ENCODE measurements around the gene MTRF1. TPM values are rescaled to one million over a fixed set of nuclear protein-coding genes. Genes with fewer than 3 reads are reported as not detected.
"Not testable (repeated sequence)": the region's sequence is repeated elsewhere in the genome, so short reads cannot be mapped to it uniquely, and the experiment has no call there.

MTRF1 gene
- total RNA-seq, 4 donors from 2014 or later, result 6.6 to 14.3 (median 8.2) TPM

GRCh38 chr13:41294914-41295313 lies 31.5 kb upstream of the MTRF1 start:
- ATAC-seq (ENCODE audit: low FRiP score) (no peak), DNase-seq (ENCODE audit: low spot score) (no peak)
- TF ChIP-seq CTCF (IDR thresholded peaks at IDR 0.05), result no peak

GRCh38 chr13:41293272-41293671 lies 29.9 kb upstream of the MTRF1 start:
- DNase-seq (ENCODE audit: low spot score) (no peak), ATAC-seq (ENCODE audit: low FRiP score) (no peak)
- TF ChIP-seq CTCF (IDR thresholded peaks at IDR 0.05), result no peak

- DNase-seq (ENCODE audit: low spot score), result no peak
- ATAC-seq (ENCODE audit: low FRiP score), result no peak
- TF ChIP-seq CTCF (IDR thresholded peaks at IDR 0.05), result no peak
These were observed 27.9 kb upstream of the MTRF1 start for GRCh38 chr13:41291246-41291645.

GRCh38 chr13:41289463-41289881 lies 26.1 kb upstream of the MTRF1 start:
- no peak for ATAC-seq (ENCODE audit: low FRiP score)
- TF ChIP-seq CTCF (IDR thresholded peaks at IDR 0.05), result no peak

GRCh38 chr13:41286370-41286769 lies 23.0 kb upstream of the MTRF1 start:
- ATAC-seq (ENCODE audit: low FRiP score) (no peak), DNase-seq (ENCODE audit: low spot score) (no peak)
- no peak for TF ChIP-seq CTCF (IDR thresholded peaks at IDR 0.05)

More at GRCh38 chr13:41289463-41289881, 26.1 kb upstream of the MTRF1 start:
- no peak for DNase-seq (ENCODE audit: low spot score)

- no peak for TF ChIP-seq CTCF (IDR thresholded peaks at IDR 0.05)
- ATAC-seq (ENCODE audit: low FRiP score), result no peak
- no peak for DNase-seq (ENCODE audit: low spot score)
These were observed 21.3 kb upstream of the MTRF1 start for GRCh38 chr13:41284512-41285288.

- ATAC-seq (ENCODE audit: low FRiP score), result no peak
- no peak for TF ChIP-seq CTCF (IDR thresholded peaks at IDR 0.05)
- no peak for DNase-seq (ENCODE audit: low spot score)
These were observed 18.8 kb upstream of the MTRF1 start for GRCh38 chr13:41282129-41282571.

- not testable (repeated sequence) for ATAC-seq (ENCODE audit: low FRiP score); DNase-seq (ENCODE audit: low spot score)
These were observed 15.8 kb upstream of the MTRF1 start for GRCh38 chr13:41279156-41279555.
